GM23248 (cell line): ENCODE measurements around the gene EGFL7.

Source experiments
- EZH2 ChIP-seq: fragments of 200-600 bp; sonication (generic); IDR thresholded peaks from 2 replicates; pipeline ENCODE4 v1.6.1; 2018; ENCODE audit warnings: antibody characterized with exemption, mild to moderate bottlenecking; ENCODE audit not compliant: insufficient read depth, poor library complexity, severe bottlenecking
- EZH2phosphoT487 ChIP-seq: fragments of 200-600 bp; sonication (generic); IDR thresholded peaks from 2 replicates; pipeline ENCODE4 v1.6.1; 2018; ENCODE audit warnings: antibody characterized with exemption, moderate library complexity, mild to moderate bottlenecking, low read depth; ENCODE audit not compliant: insufficient read depth

GRCh38 chr9:136617746-136618579, 44.8 kb upstream of the EGFL7 start:
- TF ChIP-seq EZH2phosphoT487 (no peak), EZH2 (no peak)
